Stimulated activated CD8-positive, alpha-beta memory T cell treated with anti-CD3 and anti-CD28 coated beads, Interleukin-4, amount 100 ng/mL, for 48 hours (primary cell): Measurements from ENCODE around the gene PSMB5.
A peak's percentile ranks its signal among the peaks of the same experiment; 100 is the strongest.

Experiments
- DNase-seq: peaks from one replicate; pipeline ENCODE4 v3.0.0-alpha.2; 2020

PSMB5 gene

GRCh38 chr14:23058654-23059504 lies 24.2 kb upstream of the PSMB5 start:
- no peak for DNase-seq

GRCh38 chr14:23057757-23058653 lies 23.3 kb upstream of the PSMB5 start:
- peak; percentile 94 for DNase-seq

GRCh38 chr14:23056956-23057756 lies 22.5 kb upstream of the PSMB5 start, which contains the start of gene CDH24:
CDH24 (minus strand) TSS chr14:23057520; CDS start chr14:23055733, 1,787 bp downstream.
- peak; percentile 78 for DNase-seq

- peak; percentile 76 for DNase-seq
Observed at GRCh38 chr14:23056145-23056955, 21.6 kb upstream of the PSMB5 start.

GRCh38 chr14:23055621-23056144 lies 21.0 kb upstream of the PSMB5 start:
- DNase-seq: no peak

- no peak for DNase-seq
Observed at GRCh38 chr14:23055147-23055550, 20.4 kb upstream of the PSMB5 start.

- DNase-seq: peak; percentile 64
Observed at GRCh38 chr14:23054000-23054811, 19.5 kb upstream of the PSMB5 start.

- no peak for DNase-seq
Observed at GRCh38 chr14:23053426-23053825, 18.7 kb upstream of the PSMB5 start.

GRCh38 chr14:23052671-23053070 lies 18.0 kb upstream of the PSMB5 start:
- no peak for DNase-seq

GRCh38 chr14:23052182-23052623 lies 17.5 kb upstream of the PSMB5 start:
- no peak for DNase-seq

- no peak for DNase-seq
Observed at GRCh38 chr14:23051141-23052057, 16.7 kb upstream of the PSMB5 start.

GRCh38 chr14:23049011-23049410 lies 14.3 kb upstream of the PSMB5 start:
- no peak for DNase-seq

- DNase-seq: no peak
Observed at GRCh38 chr14:23047751-23048693, 13.3 kb upstream of the PSMB5 start.

- DNase-seq: no peak
Observed at GRCh38 chr14:23047034-23047634, 12.4 kb upstream of the PSMB5 start.

- no peak for DNase-seq
Observed at GRCh38 chr14:23045419-23046357, 11.0 kb upstream of the PSMB5 start.

- DNase-seq: no peak
Observed at GRCh38 chr14:23044840-23045239, 10.1 kb upstream of the PSMB5 start.

GRCh38 chr14:23043754-23044153 lies 9.1 kb upstream of the PSMB5 start:
- DNase-seq: no peak
